Measurements from ENCODE around the gene LRRC43. TPM values are rescaled to one million over a fixed set of nuclear protein-coding genes. Genes with fewer than 3 reads are reported as not detected.

The LRRC43 gene
- 0.24 and 0.46 TPM in 2 replicates for total RNA-seq (ENCODE audit: low replicate concordance)

GRCh38 chr12:122182887-122183587, at the start of gene LRRC43:
Gene LRRC43, plus strand, starts transcription at chr12:122183123. Its CDS starts 22 bp downstream, at chr12:122183145.
- no peaks in the 10 kb centered on the region for H4K20me1 ChIP-seq (ENCODE audit: low read depth)
- H3K27ac ChIP-seq, result no peak within 1 kb of the TSS
- no peak within 1 kb of the TSS for H3K27ac Mint-ChIP-seq
- H3K4me1 Mint-ChIP-seq, result peaks cover 3% of the 10 kb centered on the region
- H3K9me3 Mint-ChIP-seq, result peaks cover 3% of the 10 kb centered on the region
- no peaks in the 10 kb centered on the region for H3K36me3 Mint-ChIP-seq
- peaks cover 14% of the 10 kb centered on the region for H3K27me3 Mint-ChIP-seq (ENCODE audit: insufficient read depth, low read depth)
- H2AFZ ChIP-seq (replicated peaks), result peak within 1 kb of the TSS; percentile 95
- no peak within 1 kb of the TSS for H3K9ac ChIP-seq
- no peak for TF ChIP-seq EZH2phosphoT487 (IDR thresholded peaks at IDR 0.05)
- TF ChIP-seq EZH2 (IDR thresholded peaks at IDR 0.05), result no peak
- TF ChIP-seq CTCF (IDR thresholded peaks at IDR 0.05), result no peak
- peak within 1 kb of the TSS; percentile 85 for H3K4me3 Mint-ChIP-seq
- peak; percentile 79 for DNase-seq (ENCODE audit: low spot score)
- no peaks in the 10 kb centered on the region for H3K9me3 ChIP-seq (ENCODE audit: low read depth)
- H3K79me2 ChIP-seq (ENCODE audit: low read depth), result no peaks in the 10 kb centered on the region
- H3K4me1 ChIP-seq, result no peaks in the 10 kb centered on the region
- H3F3A ChIP-seq (ENCODE audit: low read depth), result no peaks in the 10 kb centered on the region
- H3K36me3 ChIP-seq, result no peaks in the 10 kb centered on the region
- peak within 1 kb of the TSS; percentile 65 for H3K4me3 ChIP-seq
- peaks cover 33% of the 10 kb centered on the region for H3K27me3 ChIP-seq
- peak within 1 kb of the TSS; percentile 94 for H3K4me2 ChIP-seq

- peaks cover 9% of the 10 kb centered on the region for H3K4me1 ChIP-seq
- Mint-ChIP-seq H3K36me3 (peaks cover 10% of the 10 kb centered on the region), H3K9me3 (no peaks in the 10 kb centered on the region), H3K27me3 (ENCODE audit: insufficient read depth, low read depth) (no peaks in the 10 kb centered on the region), H3K4me3 (no peak overlapping the region), H3K27ac (no peak overlapping the region), H3K4me1 (no peaks in the 10 kb centered on the region)
- H3K9ac ChIP-seq, result no peak overlapping the region
- TF ChIP-seq EZH2 (IDR thresholded peaks at IDR 0.05) (no peak), CTCF (IDR thresholded peaks at IDR 0.05) (peak; percentile 13)
- no peak for DNase-seq (ENCODE audit: low spot score)
- H3K4me2 ChIP-seq, result no peak overlapping the region
- H3K4me3 ChIP-seq, result no peak overlapping the region
- no peaks in the 10 kb centered on the region for H3K79me2 ChIP-seq (ENCODE audit: low read depth)
- H3K36me3 ChIP-seq, result no peaks in the 10 kb centered on the region
- H4K20me1 ChIP-seq (ENCODE audit: low read depth), result no peaks in the 10 kb centered on the region
- H2AFZ ChIP-seq (replicated peaks), result no peak overlapping the region
- no peak overlapping the region for H3K27ac ChIP-seq
- no peaks in the 10 kb centered on the region for H3K27me3 ChIP-seq
- H3K9me3 ChIP-seq (ENCODE audit: low read depth), result no peaks in the 10 kb centered on the region
- H3F3A ChIP-seq (ENCODE audit: low read depth), result peaks cover 6% of the 10 kb centered on the region
These were observed 49.6 kb upstream of the LRRC43 start for GRCh38 chr12:122133192-122133950.

GRCh38 chr12:122135437-122136031, 47.4 kb upstream of the LRRC43 start:
- H3K27me3 Mint-ChIP-seq (ENCODE audit: insufficient read depth, low read depth), result peaks cover 3% of the 10 kb centered on the region
- no peak overlapping the region for H3K4me2 ChIP-seq
- H3K27ac Mint-ChIP-seq, result no peak overlapping the region
- H3K4me3 Mint-ChIP-seq, result no peak overlapping the region
- H3K9me3 ChIP-seq (ENCODE audit: low read depth), result no peaks in the 10 kb centered on the region
- no peak for TF ChIP-seq CTCF (IDR thresholded peaks at IDR 0.05)
- TF ChIP-seq EZH2 (IDR thresholded peaks at IDR 0.05), result no peak
- TF ChIP-seq EZH2phosphoT487 (IDR thresholded peaks at IDR 0.05), result no peak
- H2AFZ ChIP-seq (replicated peaks), result no peak overlapping the region
- H3K4me1 Mint-ChIP-seq, result no peaks in the 10 kb centered on the region
- no peaks in the 10 kb centered on the region for H3K27me3 ChIP-seq
- peaks cover 15% of the 10 kb centered on the region for H3K36me3 Mint-ChIP-seq
- no peaks in the 10 kb centered on the region for H4K20me1 ChIP-seq (ENCODE audit: low read depth)
- H3K4me3 ChIP-seq, result no peak overlapping the region
- peaks cover 9% of the 10 kb centered on the region for H3K4me1 ChIP-seq
- H3K36me3 ChIP-seq, result no peaks in the 10 kb centered on the region
- no peaks in the 10 kb centered on the region for H3K9me3 Mint-ChIP-seq
- no peak overlapping the region for H3K27ac ChIP-seq
- H3K79me2 ChIP-seq (ENCODE audit: low read depth), result no peaks in the 10 kb centered on the region
- no peak overlapping the region for H3K9ac ChIP-seq
- no peak for DNase-seq (ENCODE audit: low spot score)
- peaks cover 6% of the 10 kb centered on the region for H3F3A ChIP-seq (ENCODE audit: low read depth)

All from neural progenitor cell (in vitro differentiated cells).